HG03457 (cell line): ENCODE results near the gene VMP1.
"Not testable (repeated sequence)": the region's sequence is repeated elsewhere in the genome, so short reads cannot be mapped to it uniquely, and the experiment has no call there.

ENCODE experiments used
- ATAC-seq: cut with Tn5 transposase; IDR thresholded peaks from one replicate; pipeline ENCODE4 v1.9.1; 2021; ENCODE audit warnings: moderate number of reproducible peaks; ENCODE audit not compliant: unreplicated experiment

VMP1 gene

GRCh38 chr17:59806322-59806721 is 98.9 kb downstream of the VMP1 start:
- ATAC-seq = not testable (repeated sequence)

GRCh38 chr17:59807892-59808509 is 100.5 kb downstream of the VMP1 start:
- ATAC-seq = no peak

GRCh38 chr17:59810894-59811153 is 103.4 kb downstream of the VMP1 start:
- ATAC-seq = no peak

- no peak for ATAC-seq
These were observed 103.8 kb downstream of the VMP1 start for GRCh38 chr17:59811209-59811608.

GRCh38 chr17:59812139-59812538 is 104.7 kb downstream of the VMP1 start:
- ATAC-seq = no peak

- no peak for ATAC-seq
These were observed 106.8 kb downstream of the VMP1 start for GRCh38 chr17:59814276-59814675.

- ATAC-seq = no peak
These were observed 107.2 kb downstream of the VMP1 start for GRCh38 chr17:59814685-59815084.

GRCh38 chr17:59815965-59816364 is 108.5 kb downstream of the VMP1 start:
- no peak for ATAC-seq

GRCh38 chr17:59825533-59826322 is 118.3 kb downstream of the VMP1 start:
- no peak for ATAC-seq

- ATAC-seq = no peak
These were observed 119.4 kb downstream of the VMP1 start for GRCh38 chr17:59826706-59827453.

GRCh38 chr17:59827721-59828477 is 120.4 kb downstream of the VMP1 start:
- no peak for ATAC-seq

- no peak for ATAC-seq
These were observed 121.0 kb downstream of the VMP1 start for GRCh38 chr17:59828478-59828760.

GRCh38 chr17:59828819-59829216 is 121.4 kb downstream of the VMP1 start:
- not testable (repeated sequence) for ATAC-seq

- peak; percentile 51 for ATAC-seq
These were observed 122.0 kb downstream of the VMP1 start for GRCh38 chr17:59829217-59830006.

- ATAC-seq = no peak
These were observed 122.7 kb downstream of the VMP1 start for GRCh38 chr17:59830007-59830630.

- ATAC-seq = no peak
These were observed 123.5 kb downstream of the VMP1 start for GRCh38 chr17:59830846-59831486.

- ATAC-seq = no peak
These were observed 125.5 kb downstream of the VMP1 start for GRCh38 chr17:59832883-59833379.

- ATAC-seq = peak; percentile 65
These were observed 130.0 kb downstream of the VMP1 start for GRCh38 chr17:59837308-59838051.
